ENCODE data around the gene HYI. TPM values are rescaled to one million over a fixed set of nuclear protein-coding genes. Genes with fewer than 3 reads are reported as not detected.

Gene HYI
- total and polyA plus RNA-seq, 7 donors = 40.4 to 104 (median 72.8) TPM

GRCh38 chr1:43437031-43437973 is 16.4 kb downstream of the HYI start:
- H3K27me3 ChIP-seq = no peaks in the 10 kb centered on the region
- H3K4me1 ChIP-seq = peaks cover 0 to 20% (median 14%) of the 10 kb centered on the region in 4 donors
- intact Hi-C loops (cut with DNase I) = no loop called here
- TF ChIP-seq EP300 (IDR thresholded peaks at IDR 0.05) (no peak), CTCF (IDR thresholded peaks at IDR 0.05) (no peak), POLR2AphosphoS5 (IDR thresholded peaks at IDR 0.05) (no peak), POLR2A (IDR thresholded peaks at IDR 0.05) (no peak)
- H3K4me3 ChIP-seq = no peak overlapping the region
- peaks cover 15 to 83% (median 43%) of the 10 kb centered on the region in 4 donors for H3K36me3 ChIP-seq
- no peaks in the 10 kb centered on the region for H3K9me3 ChIP-seq
- DNase-seq = peak; percentile 57
- H3K27ac ChIP-seq = peak overlapping the region in 1 of 4 donors; percentile 76
- 93 to 94% methylated on average over 20 of the region's 20 CpGs for WGBS, 2 donors

DNA sequence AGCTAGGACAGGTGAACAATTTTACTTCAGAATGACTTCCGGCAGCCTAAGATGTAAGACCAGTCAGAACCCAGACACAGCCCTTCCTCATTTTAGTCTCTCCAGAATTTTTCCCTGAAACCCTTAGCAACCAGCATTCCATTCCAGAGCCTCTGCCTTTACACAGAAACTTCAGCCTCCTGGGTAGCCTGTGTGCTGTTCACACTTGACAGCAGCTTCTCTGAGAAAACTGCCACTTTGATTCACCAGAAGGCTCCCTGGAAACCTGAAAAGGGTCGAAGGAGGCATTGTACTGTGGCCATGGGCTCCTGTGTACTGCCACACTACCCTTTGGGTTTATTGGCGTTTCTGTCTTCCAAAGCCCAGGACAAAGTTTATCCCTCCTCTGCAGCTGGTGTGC is 17.4 kb downstream of the HYI start:
- no peak for DNase-seq
- Histone ChIP-seq H3K36me3 (peaks cover 24 to 83% (median 49%) of the 10 kb centered on the region in 4 donors), H3K27me3 (no peaks in the 10 kb centered on the region), H3K4me1 (peaks cover 0 to 20% (median 14%) of the 10 kb centered on the region in 4 donors), H3K9me3 (no peaks in the 10 kb centered on the region), H3K27ac (peak overlapping the region; percentile 60 to 76 (median 70)), H3K4me3 (no peak overlapping the region)
- intact Hi-C loops (cut with DNase I) = no loop called here
- TF ChIP-seq EP300 (IDR thresholded peaks at IDR 0.05) = no peak
- TF ChIP-seq POLR2A (IDR thresholded peaks at IDR 0.05) = no peak
- no peak for TF ChIP-seq CTCF (IDR thresholded peaks at IDR 0.05)
- no peak for TF ChIP-seq POLR2AphosphoS5 (IDR thresholded peaks at IDR 0.05)
- 85 to 90% methylated on average over 3 of the region's 3 CpGs for WGBS, 2 donors

DNA sequence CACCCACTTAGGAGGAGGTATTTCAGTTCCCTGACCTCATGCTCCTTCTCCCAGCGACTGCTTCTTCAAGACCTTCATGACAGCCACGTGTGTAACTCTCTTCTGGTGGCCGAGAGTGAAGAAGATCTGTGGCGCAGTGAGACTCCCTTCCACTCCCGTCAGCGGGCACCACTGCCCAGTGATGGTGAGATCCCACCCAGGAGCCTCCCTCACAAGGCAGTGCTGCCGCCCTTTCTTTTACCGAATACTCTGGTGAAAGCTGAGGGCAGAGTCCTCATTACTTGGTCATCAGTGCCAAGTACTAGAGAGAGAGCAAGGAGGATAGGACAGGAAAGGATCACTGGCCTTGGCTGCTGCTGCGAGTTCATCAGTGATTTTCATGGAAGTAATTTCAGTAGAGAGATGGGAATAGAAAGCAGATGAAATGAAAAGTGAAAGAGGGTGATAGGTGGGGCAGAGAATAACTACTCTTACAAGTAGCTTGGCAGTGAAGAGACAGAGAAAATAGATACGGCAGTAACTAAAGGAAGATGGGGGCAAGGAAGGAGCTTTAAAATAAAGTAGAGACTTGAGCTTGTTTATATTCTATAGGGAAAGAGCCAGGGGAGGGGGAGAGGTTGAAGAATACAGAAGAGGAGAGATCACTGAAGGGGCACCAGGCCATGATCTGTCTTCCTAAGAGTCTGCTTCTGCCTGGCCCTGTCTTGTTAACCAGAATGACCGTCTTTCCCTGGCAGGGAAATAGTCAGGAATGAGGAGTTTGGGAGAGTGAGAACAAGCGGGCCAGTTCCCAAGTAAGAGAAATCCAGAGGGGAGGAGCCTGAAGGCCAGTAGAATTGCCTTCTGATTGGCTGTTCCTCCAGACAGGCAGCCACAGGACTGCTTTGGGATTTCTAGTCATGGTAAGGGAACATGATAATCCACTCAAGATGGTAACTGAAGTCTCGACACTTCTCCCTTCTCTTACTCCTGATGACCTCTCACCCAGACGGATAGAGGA is 18.3 kb downstream of the HYI start:
- H3K27me3 ChIP-seq = no peaks in the 10 kb centered on the region
- 78 to 83% methylated on average over 14 of the region's 14 CpGs for WGBS, 2 donors
- H3K27ac ChIP-seq = peak overlapping the region; percentile 60 to 76 (median 70)
- H3K4me3 ChIP-seq = no peak overlapping the region
- TF ChIP-seq POLR2AphosphoS5 (IDR thresholded peaks at IDR 0.05) = peak in 2 of 4 donors; percentile 31 to 35
- TF ChIP-seq CTCF (IDR thresholded peaks at IDR 0.05) = no peak
- TF ChIP-seq EP300 (IDR thresholded peaks at IDR 0.05) = no peak
- no peak for TF ChIP-seq POLR2A (IDR thresholded peaks at IDR 0.05)
- DNase-seq = peak; percentile 82
- peaks cover 30 to 83% (median 54%) of the 10 kb centered on the region in 4 donors for H3K36me3 ChIP-seq
- intact Hi-C loops (cut with DNase I) = no loop called here
- no peaks in the 10 kb centered on the region for H3K9me3 ChIP-seq
- H3K4me1 ChIP-seq = peaks cover 0 to 20% (median 14%) of the 10 kb centered on the region in 4 donors

DNA sequence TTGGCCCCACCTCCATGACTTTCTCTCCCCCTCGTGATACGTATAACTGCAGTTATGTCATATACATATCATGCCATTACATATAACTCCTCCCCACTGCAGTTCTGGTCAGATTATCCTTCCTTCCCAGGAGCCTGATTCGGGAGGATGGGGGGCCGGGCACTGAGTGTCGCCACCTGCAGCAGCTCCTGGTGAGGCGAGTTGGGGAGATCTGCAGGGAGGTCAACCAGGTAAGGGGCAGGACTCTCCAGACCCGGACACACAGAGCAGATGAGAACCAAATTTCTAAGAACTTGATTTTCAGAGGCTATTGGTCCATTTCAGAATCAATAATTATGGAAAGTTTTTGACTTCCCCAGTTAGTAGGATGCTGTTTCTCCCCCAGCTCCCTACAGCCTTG is 19.5 kb downstream of the HYI start:
- peaks cover 33 to 83% (median 56%) of the 10 kb centered on the region in 4 donors for H3K36me3 ChIP-seq
- intact Hi-C loops (cut with DNase I) = no loop called here
- 94 to 95% methylated on average over 7 of the region's 7 CpGs for WGBS, 2 donors
- no peaks in the 10 kb centered on the region for H3K27me3 ChIP-seq
- no peaks in the 10 kb centered on the region for H3K9me3 ChIP-seq
- H3K4me1 ChIP-seq = peaks cover 0 to 20% (median 14%) of the 10 kb centered on the region in 4 donors
- H3K27ac ChIP-seq = no peak overlapping the region
- TF ChIP-seq POLR2A (IDR thresholded peaks at IDR 0.05) (no peak), CTCF (IDR thresholded peaks at IDR 0.05) (no peak), EP300 (IDR thresholded peaks at IDR 0.05) (no peak), POLR2AphosphoS5 (IDR thresholded peaks at IDR 0.05) (no peak)
- H3K4me3 ChIP-seq = no peak overlapping the region
- no peak for DNase-seq
